ENCODE measurements around the gene DNAH2.

DNA sequence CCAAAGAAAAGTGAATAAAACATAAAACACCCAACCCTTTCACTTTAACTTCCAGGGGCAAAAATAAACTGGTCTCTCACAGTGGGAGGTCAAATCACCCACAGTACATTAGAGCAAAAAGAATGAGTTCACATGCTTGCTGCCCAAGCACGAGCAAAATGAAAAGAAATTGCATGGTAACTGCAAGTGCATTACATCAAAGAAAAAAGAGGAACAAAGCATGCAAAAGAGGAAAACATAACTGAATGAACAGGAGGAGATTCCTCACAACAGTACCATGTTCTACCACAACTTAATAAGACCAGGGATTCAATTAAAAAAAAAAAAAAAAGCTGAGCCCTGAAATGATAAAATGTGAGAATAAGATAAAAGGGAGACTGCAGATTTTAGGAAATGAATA lies 12.3 kb downstream of the DNAH2 start:
- TF ChIP-seq POLR2AphosphoS5 (IDR thresholded peaks at IDR 0.05; ENCODE audit: low read depth, low read length) (no peak), SP1 (IDR thresholded peaks at IDR 0.05; ENCODE audit: low read depth) (no peak), EGR1 (IDR thresholded peaks at IDR 0.05; ENCODE audit: low read depth) (no peak), EZH2 (IDR thresholded peaks at IDR 0.05) (no peak), TCF7L2 (IDR thresholded peaks at IDR 0.05; ENCODE audit: borderline replicate concordance, extremely low read depth, insufficient read depth, insufficient read length) (no peak), CEBPB (IDR thresholded peaks at IDR 0.05; ENCODE audit: low read depth) (no peak)
- TF ChIP-seq, protein P1, sequence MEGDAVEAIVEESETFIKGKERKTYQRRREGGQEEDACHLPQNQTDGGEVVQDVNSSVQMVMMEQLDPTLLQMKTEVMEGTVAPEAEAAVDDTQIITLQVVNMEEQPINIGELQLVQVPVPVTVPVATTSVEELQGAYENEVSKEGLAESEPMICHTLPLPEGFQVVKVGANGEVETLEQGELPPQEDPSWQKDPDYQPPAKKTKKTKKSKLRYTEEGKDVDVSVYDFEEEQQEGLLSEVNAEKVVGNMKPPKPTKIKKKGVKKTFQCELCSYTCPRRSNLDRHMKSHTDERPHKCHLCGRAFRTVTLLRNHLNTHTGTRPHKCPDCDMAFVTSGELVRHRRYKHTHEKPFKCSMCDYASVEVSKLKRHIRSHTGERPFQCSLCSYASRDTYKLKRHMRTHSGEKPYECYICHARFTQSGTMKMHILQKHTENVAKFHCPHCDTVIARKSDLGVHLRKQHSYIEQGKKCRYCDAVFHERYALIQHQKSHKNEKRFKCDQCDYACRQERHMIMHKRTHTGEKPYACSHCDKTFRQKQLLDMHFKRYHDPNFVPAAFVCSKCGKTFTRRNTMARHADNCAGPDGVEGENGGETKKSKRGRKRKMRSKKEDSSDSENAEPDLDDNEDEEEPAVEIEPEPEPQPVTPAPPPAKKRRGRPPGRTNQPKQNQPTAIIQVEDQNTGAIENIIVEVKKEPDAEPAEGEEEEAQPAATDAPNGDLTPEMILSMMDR (IDR thresholded peaks at IDR 0.05 in 2 of 3, conservative IDR thresholded peaks at IDR 0.05 in 1 of 3; ENCODE audit: borderline replicate concordance in 1 of 3, insufficient read depth in 1 of 3, low read depth in 2 of 3, low read length in 2 of 3): no peak
- TF ChIP-seq, protein P2, sequence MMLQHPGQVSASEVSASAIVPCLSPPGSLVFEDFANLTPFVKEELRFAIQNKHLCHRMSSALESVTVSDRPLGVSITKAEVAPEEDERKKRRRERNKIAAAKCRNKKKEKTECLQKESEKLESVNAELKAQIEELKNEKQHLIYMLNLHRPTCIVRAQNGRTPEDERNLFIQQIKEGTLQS (IDR thresholded peaks at IDR 0.05): no peak
- TF ChIP-seq, protein P3, sequence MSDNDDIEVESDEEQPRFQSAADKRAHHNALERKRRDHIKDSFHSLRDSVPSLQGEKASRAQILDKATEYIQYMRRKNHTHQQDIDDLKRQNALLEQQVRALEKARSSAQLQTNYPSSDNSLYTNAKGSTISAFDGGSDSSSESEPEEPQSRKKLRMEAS (IDR thresholded peaks at IDR 0.05): no peak
